ENCODE results near the gene DST.

Gene DST

DNA sequence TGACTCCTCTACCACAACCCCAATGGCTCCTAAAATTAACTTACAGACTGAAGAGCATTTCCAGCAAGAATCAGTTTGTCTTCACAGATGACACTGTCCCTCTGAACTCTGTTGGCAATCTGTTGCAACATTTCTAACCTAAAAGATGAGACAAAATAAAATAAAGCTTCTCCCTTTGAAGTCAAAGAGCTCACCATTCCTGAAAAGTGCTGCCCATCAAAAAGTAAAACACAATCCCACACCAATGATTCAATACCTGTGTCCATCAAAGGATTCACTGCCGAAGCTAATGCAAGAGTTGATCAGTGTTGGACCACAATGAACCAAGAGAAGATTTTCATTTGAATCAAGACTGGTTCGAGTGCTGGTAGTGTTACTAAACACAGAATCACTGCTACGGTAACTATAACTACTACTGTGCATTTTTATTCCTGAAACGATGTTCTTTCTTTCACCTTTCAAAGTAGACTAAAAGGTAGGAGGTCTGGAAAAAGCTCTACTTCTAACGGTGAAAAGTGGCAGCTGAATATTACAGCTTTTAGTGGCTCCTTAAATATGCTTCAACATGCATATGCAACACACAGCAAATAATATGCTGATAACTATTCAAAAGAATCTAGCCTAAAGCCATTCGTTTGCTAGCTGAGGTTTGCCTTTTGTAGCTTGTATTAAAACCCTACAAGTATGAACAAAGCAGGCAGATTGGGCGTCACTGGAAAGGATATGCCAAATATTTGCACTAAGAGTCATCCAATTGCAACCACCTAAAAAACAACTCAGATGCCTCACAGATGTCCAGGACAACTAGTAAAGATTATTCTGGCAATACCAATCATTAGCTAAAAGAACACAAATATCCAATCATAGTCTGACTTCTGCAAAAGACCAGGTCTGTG, at the start of gene DST:
TSS of gene DST (minus strand) at position 524 of the 896 bp plus-strand sequence.
- no peak for DNase-seq

DNA sequence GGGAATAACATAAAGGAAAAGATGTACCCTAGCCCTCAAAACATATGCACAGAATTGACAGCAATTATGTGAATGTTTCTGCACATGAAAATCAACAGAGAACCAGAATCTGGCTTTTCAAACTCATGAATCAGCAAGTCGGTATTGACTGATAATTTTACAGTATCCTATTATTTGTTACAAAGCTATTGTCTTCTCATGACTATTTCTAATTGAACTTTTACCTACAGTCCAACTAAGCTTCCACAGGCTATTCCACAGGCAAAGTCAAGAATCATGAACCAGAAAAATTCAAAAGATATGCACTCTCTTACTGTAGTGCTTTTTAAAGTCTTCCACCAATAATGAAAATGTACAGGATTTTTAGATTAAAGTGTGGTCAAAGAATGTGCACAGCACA, 49.1 kb upstream of the DST start:
- DNase-seq, result no peak

DNA sequence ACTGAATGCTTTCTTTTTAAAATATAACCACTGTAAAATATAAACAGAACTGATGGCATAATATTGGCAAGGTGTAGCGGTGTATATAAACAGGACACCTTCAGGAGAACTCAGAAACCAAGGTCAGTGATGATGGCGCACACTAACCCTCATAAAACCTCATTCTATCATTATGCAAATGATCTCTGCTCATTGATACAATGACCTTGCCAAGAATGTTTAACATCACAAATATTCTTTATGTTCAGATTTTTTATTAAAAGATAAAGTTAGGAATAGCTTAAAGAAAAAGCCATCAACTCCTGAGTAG, 48.6 kb upstream of the DST start:
- no peak for DNase-seq

DNA sequence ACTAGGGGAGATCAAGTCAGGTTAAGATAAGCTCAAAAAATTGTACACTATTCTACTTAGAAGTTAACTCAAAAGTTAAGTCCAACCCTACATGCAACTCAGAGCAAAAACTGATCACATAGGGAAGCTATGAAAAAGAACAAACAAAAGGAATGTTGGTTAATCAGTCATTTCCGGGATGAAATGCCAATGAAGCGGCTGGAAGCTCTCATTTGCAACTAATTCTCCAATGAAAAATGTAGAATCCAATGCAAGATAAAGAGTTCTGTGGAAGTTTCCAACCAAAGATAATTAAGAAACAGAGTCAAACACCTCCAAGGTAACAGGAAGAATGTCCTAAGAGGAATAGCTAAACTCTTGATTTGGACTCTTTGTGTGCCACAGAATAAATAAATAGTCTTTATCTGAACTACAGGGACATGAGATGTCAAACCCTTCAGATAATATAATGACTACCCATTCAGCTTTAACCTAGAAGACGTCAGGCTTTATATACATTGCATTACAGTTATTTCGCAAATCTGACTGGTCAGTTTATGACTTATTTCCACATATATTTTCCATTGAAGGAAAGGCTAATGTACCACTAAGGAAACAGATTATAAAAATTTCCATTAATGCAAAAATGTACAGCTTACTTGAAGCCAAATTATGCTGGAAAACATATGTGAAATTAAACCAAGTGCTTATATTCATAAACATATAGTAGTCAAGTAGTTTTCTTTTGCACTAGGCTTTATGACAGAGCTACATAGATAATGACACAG, 48.0 kb upstream of the DST start:
- DNase-seq, result no peak

DNA sequence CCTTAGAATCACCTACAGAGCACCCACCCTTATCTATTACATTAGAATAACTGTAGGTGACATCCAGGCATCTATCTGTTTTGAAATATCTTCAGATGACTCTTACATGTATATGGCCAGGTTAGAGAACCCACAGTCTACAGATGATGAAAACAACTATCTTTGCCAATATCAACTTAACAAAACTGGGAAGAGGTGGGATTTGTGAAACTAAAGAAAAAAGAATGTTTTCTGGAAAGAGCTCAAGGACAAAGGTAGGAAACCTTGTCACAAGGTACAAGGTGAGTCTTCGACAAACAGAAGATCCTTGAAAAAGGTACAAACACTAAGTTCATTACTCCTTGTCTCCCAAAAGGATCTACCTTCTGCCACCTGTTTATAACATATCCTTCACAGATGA, 47.0 kb upstream of the DST start:
- no peak for DNase-seq

DNA sequence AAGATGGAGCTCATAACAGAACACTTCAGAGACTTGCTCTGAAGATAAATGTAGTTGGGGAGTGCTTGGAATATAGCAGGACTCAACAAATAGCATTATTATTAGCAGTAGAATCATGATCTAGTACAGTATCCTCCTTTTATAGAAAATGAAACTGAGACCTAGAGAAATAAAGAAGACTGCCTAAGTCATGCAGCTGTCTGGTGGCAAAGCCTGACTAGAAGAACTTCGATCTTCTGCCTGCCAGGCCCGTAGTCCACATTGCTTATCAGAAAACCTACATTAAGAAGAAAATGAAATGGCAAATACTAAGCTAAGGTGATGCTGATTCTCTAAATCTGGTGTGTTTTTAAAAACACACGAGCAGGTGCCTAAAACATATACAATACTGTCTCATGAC, 46.4 kb upstream of the DST start:
- no peak for DNase-seq

DNA sequence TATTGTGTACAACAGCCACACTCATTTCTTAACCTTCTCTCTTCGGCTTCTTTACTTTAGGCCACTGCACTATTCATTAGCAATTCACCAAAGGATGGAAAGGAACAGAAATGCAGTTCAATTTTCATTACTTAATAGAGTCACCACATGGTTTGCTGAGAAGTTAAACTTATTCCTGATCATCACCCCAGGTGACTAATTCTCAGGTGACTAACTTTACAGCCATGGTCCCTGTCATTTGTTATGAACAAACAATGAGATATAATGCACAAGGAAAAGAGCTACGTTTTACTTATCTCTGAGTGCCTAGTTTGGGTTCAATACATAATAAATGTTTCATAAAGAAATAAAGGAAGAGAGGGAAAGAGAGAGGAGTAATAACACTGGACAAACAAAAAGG, 45.8 kb upstream of the DST start:
- DNase-seq, result no peak

DNA sequence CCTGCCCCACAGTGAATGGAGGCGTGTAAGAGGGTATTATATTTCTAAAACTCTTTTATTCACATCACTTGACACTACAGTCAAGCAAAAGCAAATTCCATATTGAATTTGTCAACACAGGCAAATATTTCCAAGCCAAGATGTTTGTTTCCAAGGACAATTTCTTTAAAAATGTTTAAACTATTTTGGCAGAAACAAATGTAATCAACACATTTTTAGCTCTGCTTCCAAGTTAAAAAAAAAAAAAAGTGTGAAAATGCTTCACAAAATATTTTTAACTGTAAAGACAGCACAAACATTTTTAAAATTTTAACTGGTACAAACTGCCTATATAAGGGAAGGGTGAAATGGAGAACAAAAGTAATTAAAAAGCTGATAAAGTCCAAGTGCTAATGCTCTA, 44.9 kb upstream of the DST start:
- DNase-seq, result no peak

DNA sequence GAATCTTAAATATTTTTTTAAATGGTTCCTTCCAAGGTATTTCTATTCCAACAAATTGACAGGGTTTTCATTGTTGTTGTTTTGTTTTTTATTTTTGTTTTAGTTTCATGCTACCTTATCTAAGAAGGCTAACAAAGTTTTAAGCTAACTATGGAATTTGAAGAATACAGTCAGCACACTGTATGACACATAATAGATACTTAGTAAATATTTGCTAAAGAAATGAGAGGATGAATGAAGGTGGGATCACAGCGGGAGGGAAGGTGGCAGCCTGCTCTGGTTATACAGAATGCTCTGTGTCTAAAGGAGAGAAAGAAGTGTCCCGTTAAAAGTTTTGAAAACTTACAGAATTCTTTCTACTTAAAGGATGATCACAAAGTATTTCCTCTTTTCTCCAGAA, 43.7 kb upstream of the DST start:
- DNase-seq, result no peak

DNA sequence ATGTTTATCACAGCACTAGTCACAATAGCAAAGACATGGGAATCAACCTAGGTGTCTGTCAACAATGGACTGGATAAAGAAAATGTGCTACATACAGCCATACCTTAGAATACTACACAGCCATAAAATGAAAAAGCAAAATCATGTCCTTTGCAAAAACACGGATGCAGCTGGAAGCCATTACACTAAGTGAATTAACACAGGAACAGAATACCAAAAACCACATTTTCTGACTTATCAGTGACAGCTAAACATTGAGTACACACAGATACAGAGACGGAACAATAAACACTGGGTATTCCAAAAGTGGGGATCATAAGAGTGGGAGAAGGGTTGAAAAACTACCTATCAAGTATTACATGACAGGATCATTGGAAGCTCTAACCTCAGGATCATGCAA, 43.3 kb upstream of the DST start:
- DNase-seq, result no peak

DNA sequence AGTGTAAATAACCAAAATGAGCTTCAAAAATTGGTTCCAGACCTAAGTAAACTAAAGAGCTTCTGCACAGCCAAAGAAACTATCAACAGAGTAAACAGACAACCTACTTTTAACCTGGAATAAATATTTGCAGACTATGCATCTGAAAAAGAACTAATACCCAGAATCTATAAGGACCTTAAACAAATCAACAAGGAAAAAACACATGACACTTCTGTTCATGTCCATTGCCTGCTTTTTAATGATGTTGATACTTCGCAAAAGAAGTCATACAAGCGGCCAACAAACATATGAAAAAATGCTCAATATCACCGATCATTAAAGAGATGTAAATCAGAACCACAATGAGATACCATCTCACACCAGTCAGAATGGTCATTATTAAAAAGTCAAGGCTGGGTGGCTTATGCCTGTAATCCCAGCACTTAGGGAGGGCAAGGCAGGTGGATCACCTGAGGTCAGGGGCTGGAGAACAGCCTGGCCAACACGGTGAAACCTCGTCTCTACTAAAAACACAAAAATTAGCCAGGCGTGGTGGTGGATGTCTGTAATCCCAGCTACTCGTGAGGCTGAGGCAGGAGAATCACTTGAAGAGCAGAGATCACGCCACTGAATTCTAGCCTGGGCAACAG, 42.5 kb upstream of the DST start:
- no peak for DNase-seq

DNA sequence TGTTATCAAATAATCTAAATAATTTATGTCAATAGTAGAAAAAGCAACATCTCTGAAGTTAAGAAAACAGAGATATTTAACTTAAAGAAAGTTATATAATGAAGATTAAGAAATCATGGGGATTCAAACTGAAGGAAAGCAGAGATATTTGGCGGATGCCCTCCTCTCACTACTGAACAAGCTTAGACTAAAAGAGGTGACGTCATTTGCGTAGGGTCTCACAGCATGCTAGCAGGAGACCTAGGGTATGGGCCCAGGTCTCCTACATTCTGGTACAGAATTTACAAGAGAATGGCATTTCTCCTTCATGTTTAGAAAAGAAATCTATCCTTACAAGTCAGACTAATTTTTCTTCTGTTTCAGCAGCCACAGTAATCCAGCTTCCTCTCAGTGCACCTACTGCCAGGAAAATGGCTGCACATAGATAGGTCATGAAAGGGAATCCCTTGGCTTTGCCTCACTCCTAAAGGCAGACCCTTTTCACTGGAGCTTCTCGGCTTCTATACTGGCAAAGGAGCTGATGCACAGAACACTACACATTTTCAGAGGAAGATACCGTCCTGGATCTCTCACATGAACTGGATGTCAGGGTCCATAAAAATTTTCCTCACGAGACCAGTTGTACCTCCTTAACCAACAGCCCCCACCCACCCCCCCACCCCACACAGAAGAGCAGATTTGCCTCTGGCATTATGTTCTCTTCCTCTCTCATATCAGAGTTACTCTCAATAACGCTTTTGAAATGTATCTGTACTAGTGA, 41.8 kb upstream of the DST start:
- no peak for DNase-seq

DNA sequence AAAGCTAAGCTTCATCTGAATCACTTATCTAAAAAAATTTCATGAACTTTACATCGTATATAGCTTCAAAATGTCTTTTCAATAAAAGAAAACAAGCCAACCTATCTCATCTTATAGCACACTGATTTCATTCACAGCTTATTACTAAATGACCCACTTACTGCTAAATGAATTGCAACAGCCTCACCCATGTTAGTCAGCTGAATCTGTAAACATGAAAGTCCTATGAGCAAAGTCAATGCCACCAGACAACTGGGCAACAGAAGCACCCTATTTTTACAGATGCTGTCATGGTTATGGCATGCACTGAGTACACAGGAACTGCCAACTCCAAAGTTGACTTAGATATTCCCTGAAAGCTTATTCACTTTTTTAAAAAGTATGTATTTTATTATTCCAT, 41.2 kb upstream of the DST start:
- DNase-seq, result no peak

DNA sequence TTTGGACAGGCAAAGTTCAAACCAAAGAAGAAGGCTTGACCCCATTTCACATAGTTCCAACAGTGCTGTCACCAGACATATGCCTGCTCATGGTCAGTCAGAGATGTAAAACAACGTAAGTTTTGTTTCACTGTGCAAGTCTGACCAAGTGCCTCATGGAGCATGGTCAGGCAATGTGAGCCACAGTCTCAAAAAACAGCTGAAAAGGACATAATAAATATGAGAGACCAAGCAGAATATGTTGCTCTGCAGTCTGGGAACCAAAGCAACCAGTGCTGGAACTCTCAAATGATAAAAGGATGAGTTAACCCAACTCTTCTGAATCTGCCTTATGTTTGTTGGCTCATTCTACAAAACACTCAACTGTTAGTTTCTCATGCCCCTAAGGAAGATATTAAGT, 39.9 kb upstream of the DST start:
- DNase-seq, result no peak

DNA sequence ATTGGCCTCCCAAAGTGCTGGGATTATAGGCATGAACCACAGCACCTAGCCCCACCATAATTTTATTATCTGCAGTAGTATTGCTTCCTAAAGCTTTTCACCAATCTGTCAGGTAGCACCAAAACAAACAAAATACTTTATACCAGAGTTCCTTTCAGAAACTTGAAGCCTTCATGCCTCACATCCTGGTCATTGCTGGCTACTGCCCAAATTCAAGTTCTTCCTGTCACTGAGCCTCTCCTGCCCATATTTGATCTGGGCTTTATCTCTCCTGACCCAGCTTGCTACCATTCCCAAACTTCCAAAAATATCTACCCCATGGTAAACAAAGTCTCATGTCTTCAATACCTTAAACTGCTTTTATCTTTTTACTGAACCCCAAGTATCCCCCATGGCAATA, 34.9 kb upstream of the DST start:
- no peak for DNase-seq

DNA sequence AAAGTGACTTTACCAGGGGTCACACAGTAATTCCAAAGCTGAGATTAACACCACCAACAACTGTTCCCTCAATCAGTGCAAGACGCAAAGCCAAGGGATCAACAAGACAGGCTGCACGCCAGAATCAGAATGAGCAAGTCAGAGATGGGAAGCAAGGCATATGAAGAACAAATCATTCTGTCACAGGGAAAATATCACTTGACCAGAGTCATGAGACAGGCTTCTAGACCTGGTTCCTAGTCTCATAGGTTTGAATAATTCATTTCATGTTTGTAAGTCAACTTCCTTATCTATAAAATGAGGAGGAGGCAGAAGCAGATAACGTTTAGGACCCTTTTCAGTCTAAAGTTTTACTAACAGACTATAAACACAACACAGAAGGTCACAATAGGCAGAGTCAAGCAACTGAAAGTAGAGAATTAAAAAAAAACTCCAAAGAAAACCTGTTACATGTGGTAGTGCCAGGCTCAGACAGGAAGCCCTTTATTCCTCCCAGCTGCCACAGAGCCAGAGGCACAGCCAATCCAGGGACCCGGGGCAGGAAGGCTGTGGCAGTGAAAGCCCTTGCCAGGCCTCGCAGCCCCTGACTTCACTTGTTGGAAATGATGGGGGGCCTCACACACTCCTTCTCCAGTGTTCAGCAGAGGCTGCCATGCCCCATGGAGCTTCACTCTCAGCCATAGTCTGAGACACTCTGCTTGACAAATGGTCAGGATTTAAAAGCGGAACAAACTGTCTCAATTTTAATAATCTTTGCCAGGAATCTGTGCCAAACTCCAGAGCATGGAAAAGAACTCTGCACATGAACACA, 29.2 kb upstream of the DST start:
- peak; percentile 35 for DNase-seq

DNA sequence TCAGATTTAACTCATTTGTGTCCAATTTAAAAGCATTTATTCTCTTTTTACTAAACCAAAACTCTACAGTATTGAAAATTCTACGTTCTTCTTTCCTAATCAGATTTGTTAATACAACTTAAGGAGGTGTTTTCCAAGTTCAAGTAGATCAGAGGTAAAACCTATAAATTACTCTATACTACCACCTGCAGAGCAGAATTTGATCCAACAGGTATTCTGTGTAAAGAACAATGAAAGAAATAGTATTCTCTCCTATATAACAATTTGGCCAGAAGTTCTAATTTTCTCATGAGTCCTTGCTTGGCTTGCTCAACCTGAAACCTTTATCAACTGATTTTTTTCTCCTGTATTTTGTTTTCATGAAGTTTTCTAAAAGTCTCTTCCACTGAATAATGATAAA, 28.5 kb upstream of the DST start:
- DNase-seq, result no peak

DNA sequence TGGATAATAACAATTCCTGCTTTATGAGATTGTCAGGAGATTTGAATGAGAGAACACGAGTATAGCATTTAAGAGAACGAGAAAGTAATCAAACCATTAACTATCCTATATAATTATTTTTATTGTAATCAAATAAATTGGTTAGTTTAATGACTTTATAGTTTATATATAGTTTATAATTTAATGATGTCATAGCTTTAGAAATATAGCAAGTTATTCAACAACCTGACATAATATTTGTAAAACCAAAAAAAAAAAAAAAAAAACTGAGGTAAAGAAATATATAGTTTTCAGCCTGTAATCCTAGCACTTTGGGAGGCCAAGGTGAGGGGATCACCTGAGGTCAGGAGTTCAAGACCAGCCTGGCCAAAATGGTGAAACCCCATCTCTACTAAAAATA, 26.4 kb upstream of the DST start:
- no peak for DNase-seq

DNA sequence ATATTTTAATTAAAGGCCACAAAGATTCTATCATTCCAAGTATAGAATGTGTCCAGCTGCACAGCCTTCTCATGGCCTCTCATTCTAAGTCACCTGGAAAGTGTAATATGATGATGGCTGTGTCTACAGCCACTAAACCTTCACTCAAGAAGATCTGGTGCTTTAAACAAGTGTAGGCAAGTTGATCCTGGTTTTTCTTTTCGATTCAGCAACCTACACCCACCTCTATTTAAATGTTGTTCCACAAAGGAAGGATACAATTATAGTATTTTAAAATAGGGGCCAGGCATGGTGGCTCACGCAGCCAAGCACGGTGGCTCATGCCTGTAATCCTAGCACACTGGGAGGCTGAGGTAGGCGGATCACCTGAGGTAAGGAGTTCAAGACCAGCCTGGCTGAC, 25.5 kb upstream of the DST start:
- DNase-seq, result no peak

DNA sequence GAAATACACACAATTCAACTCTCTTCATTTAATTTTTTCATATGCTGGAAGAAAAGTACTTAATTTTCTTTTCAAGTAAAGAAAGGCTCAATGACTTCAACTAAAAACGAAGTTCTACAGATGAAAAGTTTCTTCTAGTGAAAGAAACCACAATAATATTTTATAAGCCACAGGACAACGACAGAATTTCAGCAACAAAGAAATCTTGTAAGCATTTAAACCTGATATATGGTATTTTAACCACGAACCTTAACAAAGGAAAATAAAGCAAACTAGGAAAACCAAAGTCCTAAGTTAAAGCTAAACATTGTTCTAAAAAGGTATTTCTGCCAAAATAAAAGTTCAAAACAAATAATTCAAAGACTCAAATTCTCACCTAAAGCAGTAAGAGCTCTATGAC, 24.6 kb upstream of the DST start:
- no peak for DNase-seq

DNA sequence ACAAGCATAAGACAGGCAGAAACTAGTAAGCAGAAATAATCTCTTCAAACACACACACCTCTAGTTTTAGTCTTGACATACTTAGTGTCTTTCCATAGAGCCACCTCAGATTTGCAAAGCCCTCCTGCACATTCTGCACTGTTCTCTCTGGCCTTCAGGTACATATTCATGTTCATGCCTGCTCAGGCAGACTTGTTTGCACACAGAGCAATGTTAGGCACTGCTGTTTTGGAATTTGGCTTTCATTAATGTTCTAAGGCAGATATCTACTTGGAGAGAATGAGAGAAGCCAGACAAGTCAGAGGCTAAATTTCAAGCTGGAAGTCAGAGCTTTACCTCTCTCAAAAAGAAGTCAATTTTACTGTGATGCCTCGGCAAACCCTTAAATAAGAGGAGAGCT, 21.3 kb upstream of the DST start:
- no peak for DNase-seq

DNA sequence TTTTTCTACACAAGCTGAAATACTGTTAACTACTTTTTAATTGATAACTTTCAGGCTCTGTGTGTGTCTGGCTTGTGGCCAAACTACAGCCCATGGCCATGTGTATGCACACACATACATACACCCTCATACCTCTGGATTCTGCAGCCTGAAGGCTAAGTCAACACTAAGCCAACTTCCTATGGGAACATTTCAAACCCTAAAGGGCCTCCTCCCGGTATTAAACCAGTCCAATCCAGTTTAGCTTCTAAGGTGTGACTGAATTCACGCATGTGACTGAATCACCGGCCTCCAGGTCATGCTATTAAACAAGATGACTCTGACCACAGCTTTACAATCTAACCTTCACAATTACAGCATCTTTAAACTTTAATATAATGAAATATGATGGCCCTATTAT, 20.7 kb upstream of the DST start:
- no peak for DNase-seq

DNA sequence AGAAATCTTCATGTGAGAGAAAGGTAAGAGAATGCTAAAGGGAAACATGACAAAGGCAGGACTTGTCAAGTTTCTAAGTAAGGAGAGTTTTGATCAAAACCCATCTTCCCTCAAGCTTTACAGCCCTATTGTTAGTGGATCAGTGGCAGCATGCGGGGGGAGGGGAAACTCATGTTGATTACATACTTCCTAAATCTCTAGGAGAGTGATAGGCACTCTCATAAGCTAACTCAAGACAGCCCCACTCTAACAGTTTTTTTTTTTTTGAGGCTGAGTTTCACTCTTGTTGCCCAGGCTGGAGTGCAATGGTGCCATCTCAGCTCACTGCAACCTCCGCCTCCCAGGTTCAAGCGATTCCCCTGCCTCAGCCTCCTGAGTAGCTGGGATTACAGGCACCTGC, 18.6 kb upstream of the DST start:
- DNase-seq, result peak; percentile 23

All from GDM1 (cell line).